ENCODE results near the gene CPS1. TPM values are rescaled to one million over a fixed set of nuclear protein-coding genes. Genes with fewer than 3 reads are reported as not detected.

CPS1 gene
- total RNA-seq, 1 experiment from 2014 or later = 9.0 TPM

DNA sequence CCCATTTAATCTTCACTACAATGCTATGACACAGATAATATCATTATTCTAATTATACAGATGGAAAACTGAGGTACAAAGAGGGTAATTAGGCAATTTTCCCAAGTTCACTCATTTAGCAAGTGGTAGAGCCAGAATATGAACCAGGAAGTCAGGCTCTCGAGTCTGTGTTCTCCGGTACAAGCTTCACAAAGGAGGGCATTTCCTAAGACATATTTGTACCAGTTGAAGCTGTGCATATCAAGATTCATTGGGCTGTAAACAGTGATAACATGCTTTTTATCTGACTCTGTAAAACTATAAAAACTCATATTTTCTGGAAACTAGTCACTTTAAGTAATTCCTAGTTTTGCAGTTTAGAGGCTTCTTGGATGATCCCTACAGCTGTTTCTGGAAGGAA, 23.0 kb upstream of the CPS1 start:
- no peak for DNase-seq (ENCODE audit: low spot score)
- Mint-ChIP-seq H3K4me1 (peaks cover 38% of the 10 kb centered on the region), H3K27me3 (ENCODE audit: low read depth) (no peaks in the 10 kb centered on the region), H3K9me3 (no peaks in the 10 kb centered on the region), H3K36me3 (no peaks in the 10 kb centered on the region), H3K27ac (no peak overlapping the region), H3K4me3 (no peak overlapping the region)
- POLR2A ChIA-PET = no interaction called here
- no peak for ATAC-seq
- CTCF ChIA-PET = no interaction called here
- TF ChIP-seq ATF1 (CRISPR knock-in tag; IDR thresholded peaks at IDR 0.05) = no peak
- TF ChIP-seq, protein P1, sequence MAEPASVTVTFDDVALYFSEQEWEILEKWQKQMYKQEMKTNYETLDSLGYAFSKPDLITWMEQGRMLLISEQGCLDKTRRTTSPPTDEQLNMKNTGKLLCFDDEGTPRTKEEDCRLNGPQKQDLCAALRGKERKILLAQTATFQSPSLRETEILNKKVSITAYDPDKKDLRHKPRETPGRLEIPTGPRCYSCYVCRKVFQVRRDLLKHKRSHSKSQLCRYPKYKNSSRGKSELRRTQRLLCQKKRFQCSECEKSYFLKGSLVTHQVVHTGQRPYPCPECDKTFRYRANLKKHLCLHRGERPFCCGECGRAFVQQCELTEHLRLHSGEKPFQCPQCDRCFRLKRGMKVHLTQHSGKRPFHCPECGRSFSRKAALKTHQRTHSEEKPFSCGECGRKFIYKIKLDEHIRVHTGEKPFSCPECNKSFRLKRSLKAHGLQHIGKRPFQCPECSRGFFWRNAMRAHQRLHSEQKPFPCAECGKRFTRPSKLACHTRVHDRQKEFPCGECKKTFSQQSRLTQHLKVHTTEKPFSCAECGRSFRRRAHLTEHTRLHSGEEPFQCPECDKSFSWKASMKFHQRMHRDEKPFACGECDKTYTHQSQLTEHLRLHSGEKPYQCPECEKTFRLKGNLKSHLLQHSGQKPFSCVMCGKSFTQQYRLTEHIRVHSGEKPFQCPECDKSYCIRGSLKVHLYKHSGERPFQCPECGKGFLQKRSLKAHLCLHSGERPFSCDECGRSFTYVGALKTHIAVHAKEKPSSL (CRISPR knock-in tag; conservative IDR thresholded peaks at IDR 0.05) = no peak
- TF ChIP-seq ZNF232 (CRISPR knock-in tag; IDR thresholded peaks at IDR 0.05) = no peak
- TF ChIP-seq FOXK1 (CRISPR knock-in tag; IDR thresholded peaks at IDR 0.05) = no peak
- TF ChIP-seq, protein P2, sequence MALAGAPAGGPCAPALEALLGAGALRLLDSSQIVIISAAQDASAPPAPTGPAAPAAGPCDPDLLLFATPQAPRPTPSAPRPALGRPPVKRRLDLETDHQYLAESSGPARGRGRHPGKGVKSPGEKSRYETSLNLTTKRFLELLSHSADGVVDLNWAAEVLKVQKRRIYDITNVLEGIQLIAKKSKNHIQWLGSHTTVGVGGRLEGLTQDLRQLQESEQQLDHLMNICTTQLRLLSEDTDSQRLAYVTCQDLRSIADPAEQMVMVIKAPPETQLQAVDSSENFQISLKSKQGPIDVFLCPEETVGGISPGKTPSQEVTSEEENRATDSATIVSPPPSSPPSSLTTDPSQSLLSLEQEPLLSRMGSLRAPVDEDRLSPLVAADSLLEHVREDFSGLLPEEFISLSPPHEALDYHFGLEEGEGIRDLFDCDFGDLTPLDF (CRISPR knock-in tag; IDR thresholded peaks at IDR 0.05) = no peak
- TF ChIP-seq, protein P3, sequence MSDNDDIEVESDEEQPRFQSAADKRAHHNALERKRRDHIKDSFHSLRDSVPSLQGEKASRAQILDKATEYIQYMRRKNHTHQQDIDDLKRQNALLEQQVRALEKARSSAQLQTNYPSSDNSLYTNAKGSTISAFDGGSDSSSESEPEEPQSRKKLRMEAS (CRISPR knock-in tag; IDR thresholded peaks at IDR 0.05) = no peak
- TF ChIP-seq, protein P4, sequence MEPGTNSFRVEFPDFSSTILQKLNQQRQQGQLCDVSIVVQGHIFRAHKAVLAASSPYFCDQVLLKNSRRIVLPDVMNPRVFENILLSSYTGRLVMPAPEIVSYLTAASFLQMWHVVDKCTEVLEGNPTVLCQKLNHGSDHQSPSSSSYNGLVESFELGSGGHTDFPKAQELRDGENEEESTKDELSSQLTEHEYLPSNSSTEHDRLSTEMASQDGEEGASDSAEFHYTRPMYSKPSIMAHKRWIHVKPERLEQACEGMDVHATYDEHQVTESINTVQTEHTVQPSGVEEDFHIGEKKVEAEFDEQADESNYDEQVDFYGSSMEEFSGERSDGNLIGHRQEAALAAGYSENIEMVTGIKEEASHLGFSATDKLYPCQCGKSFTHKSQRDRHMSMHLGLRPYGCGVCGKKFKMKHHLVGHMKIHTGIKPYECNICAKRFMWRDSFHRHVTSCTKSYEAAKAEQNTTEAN (CRISPR knock-in tag; IDR thresholded peaks at IDR 0.05) = no peak
- no peak for TF ChIP-seq ZNF138 (CRISPR knock-in tag; conservative IDR thresholded peaks at IDR 0.05)
- no peak for TF ChIP-seq ZNF423 (CRISPR knock-in tag; IDR thresholded peaks at IDR 0.05)
- no peak for TF ChIP-seq GABPB1 (CRISPR knock-in tag; IDR thresholded peaks at IDR 0.05)
- no peak for TF ChIP-seq RORB (CRISPR knock-in tag; IDR thresholded peaks at IDR 0.05)
- TF ChIP-seq MXD4 (CRISPR knock-in tag; IDR thresholded peaks at IDR 0.05; ENCODE audit: borderline replicate concordance) = no peak
- no peak for TF ChIP-seq MYBL2 (CRISPR knock-in tag; IDR thresholded peaks at IDR 0.05)
- TF ChIP-seq, protein P5, sequence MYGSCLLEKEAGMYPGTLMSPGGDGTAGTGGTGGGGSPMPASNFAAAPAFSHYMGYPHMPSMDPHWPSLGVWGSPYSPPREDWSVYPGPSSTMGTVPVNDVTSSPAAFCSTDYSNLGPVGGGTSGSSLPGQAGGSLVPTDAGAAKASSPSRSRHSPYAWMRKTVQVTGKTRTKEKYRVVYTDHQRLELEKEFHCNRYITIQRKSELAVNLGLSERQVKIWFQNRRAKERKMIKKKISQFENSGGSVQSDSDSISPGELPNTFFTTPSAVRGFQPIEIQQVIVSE (CRISPR knock-in tag; IDR thresholded peaks at IDR 0.05; ENCODE audit: borderline replicate concordance) = no peak
- no peak for TF ChIP-seq CREB1 (CRISPR knock-in tag; IDR thresholded peaks at IDR 0.05)
- TF ChIP-seq, protein P6, sequence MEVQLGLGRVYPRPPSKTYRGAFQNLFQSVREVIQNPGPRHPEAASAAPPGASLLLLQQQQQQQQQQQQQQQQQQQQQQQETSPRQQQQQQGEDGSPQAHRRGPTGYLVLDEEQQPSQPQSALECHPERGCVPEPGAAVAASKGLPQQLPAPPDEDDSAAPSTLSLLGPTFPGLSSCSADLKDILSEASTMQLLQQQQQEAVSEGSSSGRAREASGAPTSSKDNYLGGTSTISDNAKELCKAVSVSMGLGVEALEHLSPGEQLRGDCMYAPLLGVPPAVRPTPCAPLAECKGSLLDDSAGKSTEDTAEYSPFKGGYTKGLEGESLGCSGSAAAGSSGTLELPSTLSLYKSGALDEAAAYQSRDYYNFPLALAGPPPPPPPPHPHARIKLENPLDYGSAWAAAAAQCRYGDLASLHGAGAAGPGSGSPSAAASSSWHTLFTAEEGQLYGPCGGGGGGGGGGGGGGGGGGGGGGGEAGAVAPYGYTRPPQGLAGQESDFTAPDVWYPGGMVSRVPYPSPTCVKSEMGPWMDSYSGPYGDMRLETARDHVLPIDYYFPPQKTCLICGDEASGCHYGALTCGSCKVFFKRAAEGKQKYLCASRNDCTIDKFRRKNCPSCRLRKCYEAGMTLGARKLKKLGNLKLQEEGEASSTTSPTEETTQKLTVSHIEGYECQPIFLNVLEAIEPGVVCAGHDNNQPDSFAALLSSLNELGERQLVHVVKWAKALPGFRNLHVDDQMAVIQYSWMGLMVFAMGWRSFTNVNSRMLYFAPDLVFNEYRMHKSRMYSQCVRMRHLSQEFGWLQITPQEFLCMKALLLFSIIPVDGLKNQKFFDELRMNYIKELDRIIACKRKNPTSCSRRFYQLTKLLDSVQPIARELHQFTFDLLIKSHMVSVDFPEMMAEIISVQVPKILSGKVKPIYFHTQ (CRISPR knock-in tag; IDR thresholded peaks at IDR 0.05) = no peak
- TF ChIP-seq, protein P7, sequence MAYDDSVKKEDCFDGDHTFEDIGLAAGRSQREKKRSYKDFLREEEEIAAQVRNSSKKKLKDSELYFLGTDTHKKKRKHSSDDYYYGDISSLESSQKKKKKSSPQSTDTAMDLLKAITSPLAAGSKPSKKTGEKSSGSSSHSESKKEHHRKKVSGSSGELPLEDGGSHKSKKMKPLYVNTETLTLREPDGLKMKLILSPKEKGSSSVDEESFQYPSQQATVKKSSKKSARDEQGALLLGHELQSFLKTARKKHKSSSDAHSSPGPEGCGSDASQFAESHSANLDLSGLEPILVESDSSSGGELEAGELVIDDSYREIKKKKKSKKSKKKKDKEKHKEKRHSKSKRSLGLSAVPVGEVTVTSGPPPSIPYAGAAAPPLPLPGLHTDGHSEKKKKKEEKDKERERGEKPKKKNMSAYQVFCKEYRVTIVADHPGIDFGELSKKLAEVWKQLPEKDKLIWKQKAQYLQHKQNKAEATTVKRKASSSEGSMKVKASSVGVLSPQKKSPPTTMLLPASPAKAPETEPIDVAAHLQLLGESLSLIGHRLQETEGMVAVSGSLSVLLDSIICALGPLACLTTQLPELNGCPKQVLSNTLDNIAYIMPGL (CRISPR knock-in tag; IDR thresholded peaks at IDR 0.05) = no peak
- TF ChIP-seq, protein P8, sequence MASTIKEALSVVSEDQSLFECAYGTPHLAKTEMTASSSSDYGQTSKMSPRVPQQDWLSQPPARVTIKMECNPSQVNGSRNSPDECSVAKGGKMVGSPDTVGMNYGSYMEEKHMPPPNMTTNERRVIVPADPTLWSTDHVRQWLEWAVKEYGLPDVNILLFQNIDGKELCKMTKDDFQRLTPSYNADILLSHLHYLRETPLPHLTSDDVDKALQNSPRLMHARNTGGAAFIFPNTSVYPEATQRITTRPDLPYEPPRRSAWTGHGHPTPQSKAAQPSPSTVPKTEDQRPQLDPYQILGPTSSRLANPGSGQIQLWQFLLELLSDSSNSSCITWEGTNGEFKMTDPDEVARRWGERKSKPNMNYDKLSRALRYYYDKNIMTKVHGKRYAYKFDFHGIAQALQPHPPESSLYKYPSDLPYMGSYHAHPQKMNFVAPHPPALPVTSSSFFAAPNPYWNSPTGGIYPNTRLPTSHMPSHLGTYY (CRISPR knock-in tag; IDR thresholded peaks at IDR 0.05) = no peak
- no peak for TF ChIP-seq EMX1 (CRISPR knock-in tag; IDR thresholded peaks at IDR 0.05)
